ENCODE measurements around the gene FBXW10.
"Not testable (repeated sequence)": the region's sequence is repeated elsewhere in the genome, so short reads cannot be mapped to it uniquely, and the experiment has no call there.

Gene FBXW10

GRCh38 chr17:18743699-18744421, at the start of gene FBXW10:
FBXW10 (plus strand) TSS chr17:18744054; CDS start chr17:18744245, 191 bp downstream.
- DNase-seq (ENCODE audit: low read depth): not testable (repeated sequence)

- DNase-seq (ENCODE audit: low read depth): not testable (repeated sequence)
Measured at GRCh38 chr17:18695143-18695542, 48.7 kb upstream of the FBXW10 start.

GRCh38 chr17:18698473-18699103, 45.3 kb upstream of the FBXW10 start:
- DNase-seq (ENCODE audit: low read depth): not testable (repeated sequence)

GRCh38 chr17:18705955-18706354, 37.9 kb upstream of the FBXW10 start:
- DNase-seq (ENCODE audit: low read depth): not testable (repeated sequence)

GRCh38 chr17:18708215-18708614, 35.6 kb upstream of the FBXW10 start:
- DNase-seq (ENCODE audit: low read depth): not testable (repeated sequence)

- DNase-seq (ENCODE audit: low read depth): peak; percentile 3
Measured at GRCh38 chr17:18712354-18712999, 31.4 kb upstream of the FBXW10 start.

- not testable (repeated sequence) for DNase-seq (ENCODE audit: low read depth)
Measured at GRCh38 chr17:18718643-18719427, 25.0 kb upstream of the FBXW10 start.

GRCh38 chr17:18719428-18720110, 24.3 kb upstream of the FBXW10 start:
- not testable (repeated sequence) for DNase-seq (ENCODE audit: low read depth)

- DNase-seq (ENCODE audit: low read depth): not testable (repeated sequence)
Measured at GRCh38 chr17:18721775-18722547, 21.9 kb upstream of the FBXW10 start.

GRCh38 chr17:18722612-18723011, 21.2 kb upstream of the FBXW10 start:
- not testable (repeated sequence) for DNase-seq (ENCODE audit: low read depth)

- not testable (repeated sequence) for DNase-seq (ENCODE audit: low read depth)
Measured at GRCh38 chr17:18723509-18723908, 20.3 kb upstream of the FBXW10 start.

- not testable (repeated sequence) for DNase-seq (ENCODE audit: low read depth)
Measured at GRCh38 chr17:18732438-18732837, 11.4 kb upstream of the FBXW10 start.

- not testable (repeated sequence) for DNase-seq (ENCODE audit: low read depth)
Measured at GRCh38 chr17:18733350-18733749, 10.5 kb upstream of the FBXW10 start.

GRCh38 chr17:18739616-18740391, 4.0 kb upstream of the FBXW10 start:
- not testable (repeated sequence) for DNase-seq (ENCODE audit: low read depth)

GRCh38 chr17:18741228-18741627, 2.6 kb upstream of the FBXW10 start:
- not testable (repeated sequence) for DNase-seq (ENCODE audit: low read depth)

- not testable (repeated sequence) for DNase-seq (ENCODE audit: low read depth)
Measured at GRCh38 chr17:18744726-18745125, 872 bp downstream of the FBXW10 start.

GRCh38 chr17:18746551-18746950, 2.7 kb downstream of the FBXW10 start:
- DNase-seq (ENCODE audit: low read depth): not testable (repeated sequence)

- DNase-seq (ENCODE audit: low read depth): not testable (repeated sequence)
Measured at GRCh38 chr17:18747501-18747900, 3.6 kb downstream of the FBXW10 start.

- DNase-seq (ENCODE audit: low read depth): not testable (repeated sequence)
Measured at GRCh38 chr17:18750242-18750641, 6.4 kb downstream of the FBXW10 start.

All from T-helper 22 cell (primary cell).